H1 (cell line): ENCODE data around the gene MPST. TPM values are rescaled to one million over a fixed set of nuclear protein-coding genes. Genes with fewer than 3 reads are reported as not detected.

ENCODE experiments used
- CTCF ChIA-PET: fragments of 300-600 bp; sonication (Branson Sonifier 250); formaldehyde crosslinking; loops from one replicate; lab custom pipeline; 2021; ENCODE audit not compliant: partially characterized antibody; lab: Charles Lee
- POLR2A ChIA-PET: fragments of 300-600 bp; sonication (Branson Sonifier 250); formaldehyde crosslinking; loops from one replicate; lab custom pipeline; 2021; ENCODE audit warnings: inconsistent platforms; ENCODE audit not compliant: partially characterized antibody; lab: Charles Lee
- DNase-seq, 2 experiments: peaks; one replicate each; pipeline versions ENCODE4 v3.0.0 to v3.0.0-alpha.2; 2010 to 2022; ENCODE audit warnings: low spot score in 2 of 2, low read depth in 1 of 2, mixed read lengths in 1 of 2
- FAIRE-seq: peaks from 2 replicates; lab custom pipeline; 2011; peaks lifted over from hg19 to GRCh38; lab: Jason Lieb, UNC
- H2AFZ ChIP-seq: 2 replicates; pipeline ENCODE4 v1.8.1; 2012; ENCODE audit warnings: low read length, inconsistent platforms
- H2AK5ac ChIP-seq: 2 replicates; pipeline ENCODE4 v1.6.1; 2013; ENCODE audit warnings: low read depth, low read length
- H2BK120ac ChIP-seq: replicated peaks from 2 replicates; pipeline ENCODE3; 2013; ENCODE audit warnings: low read depth, low read length, inconsistent platforms
- H2BK12ac ChIP-seq: 2 replicates; pipeline ENCODE4 v1.6.1; 2013; ENCODE audit warnings: low read depth, low read length
- H2BK15ac ChIP-seq: 2 replicates; pipeline ENCODE4 v1.6.1; 2013; ENCODE audit warnings: low read length
- H2BK20ac ChIP-seq: 2 replicates; pipeline ENCODE4 v1.6.1; 2013; ENCODE audit warnings: low read length
- H2BK5ac ChIP-seq: 2 replicates; pipeline ENCODE4 v1.6.1; 2013; ENCODE audit warnings: low read depth, low read length
- H3K14ac ChIP-seq: 2 replicates; pipeline ENCODE4 v1.6.1; 2013; ENCODE audit warnings: inconsistent platforms; ENCODE audit not compliant: insufficient read length
- H3K18ac ChIP-seq: 2 replicates; pipeline ENCODE4 v1.6.1; 2013; ENCODE audit warnings: low read length; ENCODE audit errors: extremely low read depth
- H3K23ac ChIP-seq: 2 replicates; pipeline ENCODE4 v1.6.1; 2013; ENCODE audit warnings: inconsistent platforms; ENCODE audit not compliant: insufficient read length
- H3K23me2 ChIP-seq: 2 replicates; pipeline ENCODE4 v1.6.1; 2013; ENCODE audit warnings: low read depth, low read length
- H3K27ac ChIP-seq: 2 replicates; pipeline ENCODE4 v1.6.1; 2011; ENCODE audit warnings: low read depth, low read length, inconsistent platforms
- H3K27me3 ChIP-seq, 4 experiments: replicated peaks in 1 of 4; 1 replicate in 1 of 4; 2 replicates in 3 of 4; pipeline versions ENCODE4 v1.6.1 to v1.8.1; 2011 to 2013; ENCODE audit warnings: low read length in 3 of 4, mild to moderate bottlenecking in 3 of 4, inconsistent platforms in 2 of 4, mixed read lengths in 2 of 4, moderate library complexity in 1 of 4; ENCODE audit not compliant: control insufficient read depth in 3 of 4, insufficient read depth in 3 of 4; ENCODE audit errors: extremely low read depth in 1 of 4
- H3K36me3 ChIP-seq, 4 experiments: 2 replicates each; pipeline versions ENCODE4 v1.6.1 to v1.8.1; 2011 to 2013; ENCODE audit warnings: mild to moderate bottlenecking in 4 of 4, low read length in 3 of 4, moderate library complexity in 2 of 4, control low read depth in 1 of 4, inconsistent platforms in 1 of 4; ENCODE audit not compliant: insufficient read depth in 4 of 4, control insufficient read depth in 2 of 4
- H3K4ac ChIP-seq: replicated peaks from 2 replicates; pipeline ENCODE3; 2013; ENCODE audit warnings: low read length, low read depth, mixed read lengths, inconsistent platforms; ENCODE audit not compliant: insufficient read length
- H3K4me1 ChIP-seq, 4 experiments: replicated peaks in 1 of 4; 1 replicate in 1 of 4; 2 replicates in 3 of 4; pipeline versions ENCODE4 v1.6.1 to v1.8.1; 2011 to 2013; ENCODE audit warnings: low read length in 3 of 4, inconsistent platforms in 2 of 4, mixed read lengths in 1 of 4; ENCODE audit not compliant: insufficient read depth in 4 of 4, control insufficient read depth in 3 of 4
- H3K4me2 ChIP-seq, 2 experiments: 2 replicates each; pipeline versions ENCODE4 v1.6.1 to v1.8.1; 2011 to 2013; ENCODE audit warnings: low read depth in 2 of 2, low read length in 2 of 2, control low read depth in 1 of 2, inconsistent platforms in 1 of 2, mild to moderate bottlenecking in 1 of 2; ENCODE audit not compliant: insufficient read depth in 1 of 2
- H3K4me3 ChIP-seq, 4 experiments: fragments of 200-600, 300-600 bp in 1 of 4; sonication (generic), shearing (Covaris generic), sonication (Bioruptor Twin) in 1 of 4; 2 replicates each; pipeline versions ENCODE4 v1.5.1 to v1.8.1; 2011 to 2016; ENCODE audit warnings: low read length in 4 of 4, low read depth in 3 of 4, control low read depth in 2 of 4, inconsistent platforms in 2 of 4, mild to moderate bottlenecking in 2 of 4, mixed read lengths in 1 of 4, moderate library complexity in 1 of 4; ENCODE audit not compliant: insufficient read depth in 2 of 4; ENCODE audit errors: extremely low read depth in 1 of 4
- H3K56ac ChIP-seq: replicated peaks from 2 replicates; pipeline ENCODE3; 2013; ENCODE audit warnings: low read depth, mild to moderate bottlenecking, mixed read lengths, low read length, inconsistent platforms; ENCODE audit not compliant: insufficient read length
- H3K79me1 ChIP-seq: 2 replicates; pipeline ENCODE4 v1.6.1; 2013; ENCODE audit warnings: low read depth, low read length, control low read depth
- H3K79me2 ChIP-seq, 2 experiments: 2 replicates each; pipeline versions ENCODE4 v1.6.1 to v1.8.1; 2012 to 2013; ENCODE audit warnings: low read length in 2 of 2, mild to moderate bottlenecking in 2 of 2, inconsistent platforms in 1 of 2; ENCODE audit not compliant: insufficient read depth in 2 of 2, control insufficient read depth in 1 of 2
- H3K9ac ChIP-seq, 4 experiments: replicated peaks in 1 of 4; 1 replicate in 1 of 4; 2 replicates in 3 of 4; pipeline versions ENCODE4 v1.6.1 to v1.8.1; 2011 to 2013; ENCODE audit warnings: low read depth in 3 of 4, low read length in 3 of 4, control low read depth in 2 of 4, mild to moderate bottlenecking in 2 of 4, moderate library complexity in 2 of 4, inconsistent platforms in 1 of 4; ENCODE audit errors: extremely low read depth in 1 of 4
- H3K9me3 ChIP-seq, 2 experiments: 2 replicates each; pipeline versions ENCODE4 v1.6.1 to v1.8.1; 2012 to 2013; ENCODE audit warnings: mild to moderate bottlenecking in 2 of 2, moderate library complexity in 2 of 2, control low read depth in 1 of 2, inconsistent platforms in 1 of 2, low read depth in 1 of 2, low read length in 1 of 2, mixed read lengths in 1 of 2; ENCODE audit not compliant: insufficient read depth in 2 of 2
- H4K20me1 ChIP-seq, 2 experiments: replicated peaks in 1 of 2; 2 replicates each; pipeline versions ENCODE3 to v1.8.1; 2011 to 2013; ENCODE audit warnings: inconsistent platforms in 2 of 2, low read length in 2 of 2, mild to moderate bottlenecking in 1 of 2; ENCODE audit not compliant: insufficient read depth in 2 of 2, control insufficient read depth in 1 of 2
- H4K5ac ChIP-seq: 2 replicates; pipeline ENCODE4 v1.6.1; 2013; ENCODE audit warnings: low read length, low read depth, mixed read lengths, inconsistent platforms; ENCODE audit not compliant: insufficient read length
- H4K8ac ChIP-seq: 2 replicates; pipeline ENCODE4 v1.8.0; 2013; ENCODE audit warnings: mild to moderate bottlenecking, moderate library complexity, low read length, inconsistent platforms; ENCODE audit not compliant: insufficient read depth; ENCODE audit errors: extremely low read depth
- H4K91ac ChIP-seq: replicated peaks from 2 replicates; pipeline ENCODE3; 2013; ENCODE audit warnings: low read length, mixed read lengths, inconsistent platforms; ENCODE audit not compliant: insufficient read length
- BACH1 ChIP-seq: IDR thresholded peaks from 2 replicates; pipeline ENCODE4 v1.6.1; 2012; ENCODE audit warnings: low read length, improper control_type of control experiment
- CBX8 ChIP-seq: fragments of 300-800, 300-1000 bp; sonication (generic); IDR thresholded peaks from 2 replicates; pipeline ENCODE4 v1.7.1; 2016; ENCODE audit warnings: low read depth, low read length, borderline replicate concordance
- PHF8 ChIP-seq: fragments of 200-600 bp; sonication (generic); conservative IDR thresholded peaks from 2 replicates; pipeline ENCODE4 v1.7.1; 2012; ENCODE audit warnings: low read depth, mild to moderate bottlenecking, inconsistent platforms, low read length, moderate library complexity
- POLR2A ChIP-seq, 2 experiments: IDR thresholded peaks; 1 replicate in 1 of 2; 2 replicates in 1 of 2; pipeline ENCODE4 v1.6.1; 2011; ENCODE audit warnings: low read depth in 2 of 2, low read length in 2 of 2, mild to moderate bottlenecking in 2 of 2; ENCODE audit errors: control extremely low read depth in 1 of 2
- POLR2AphosphoS5 ChIP-seq: IDR thresholded peaks from 2 replicates; pipeline ENCODE4 v1.6.1; 2011; ENCODE audit warnings: low read depth, low read length
- ZNF274 ChIP-seq: IDR thresholded peaks from 2 replicates; pipeline ENCODE4 v1.7.0; 2012; ENCODE audit warnings: low read length, borderline replicate concordance; ENCODE audit errors: extremely low read depth
- WGBS, 2 experiments: shearing (Covaris generic) in 1 of 2; methylation state at CpG; one replicate each; pipeline versions ENCODE4 v1.1.6 to v1.1.7; 2013 to 2015; ENCODE audit warnings: low lambda C conversion rate in 2 of 2, mixed read lengths in 2 of 2, inconsistent platforms in 1 of 2, low coverage in 1 of 2, missing lambda C conversion rate in 1 of 2; ENCODE audit not compliant: insufficient replicate concordance in 2 of 2, insufficient coverage in 1 of 2, insufficient read length in 1 of 2; ENCODE audit errors: extremely low coverage in 1 of 2, missing lambda C conversion rate in 1 of 2; 5-methylcytosine and 5-hydroxymethylcytosine counted together
- polyA plus RNA-seq, 7 experiments: library from polyadenylated mRNA; depleted of rRNA in 3 of 7; stranded (reverse) in 5 of 7; unstranded in 2 of 7; fragments of >200 nt in 5 of 7; fragments of 200-250 nt in 2 of 7; gene quantifications; 1 replicate in 5 of 7; 2 replicates in 1 of 7; 4 replicates in 1 of 7; pipeline versions ENCODE4 v1.2.1 to v1.2.3, GENCODE V29; 2011 to 2013; ENCODE audit warnings: missing spikeins in 2 of 7, mixed read lengths in 2 of 7
- total RNA-seq: library from RNA; stranded (reverse); fragmentation: NEBNext Ultra II Directional; extraction: Animal tissue kit (Norgen Biotek cat#: 25700); gene quantifications from 2 replicates; pipeline ENCODE4 v1.2.1, GENCODE V29; 2021

Gene MPST
- total and polyA plus RNA-seq, 2 of the 8 experiments (the other 6 are each of a cell fraction or from before 2014, with no cell fraction given) = 86.0 to 124 TPM

GRCh38 chr22:37009490-37009889 lies 10.1 kb upstream of the MPST start:
- Histone ChIP-seq H2BK120ac (no peak overlapping the region), H3K4me1 (no peaks in the 10 kb centered on the region), H3K4ac (no peak overlapping the region), H3K79me1 (no peaks in the 10 kb centered on the region; the same call in 1 of the 2 replicates), H3K23ac (no peak overlapping the region), H2BK20ac (no peak overlapping the region), H3K18ac (no peak overlapping the region), H2BK15ac (no peak overlapping the region), H3K27ac (no peak overlapping the region), H3K27me3 (peaks cover 0 to 3% (median 0%) of the 10 kb centered on the region in 4 experiments; a peak in 2 of 7 replicates), H4K20me1 (peaks cover 0 to 6% of the 10 kb centered on the region in 2 experiments), H3K4me2 (no peak overlapping the region), H3K23me2 (no peaks in the 10 kb centered on the region), H2BK12ac (no peak overlapping the region), H3K56ac (no peak overlapping the region), H4K5ac (no peak overlapping the region), H2AK5ac (no peak overlapping the region), H3K14ac (no peak overlapping the region), H3K79me2 (no peaks in the 10 kb centered on the region), H3K9me3 (no peaks in the 10 kb centered on the region), H2AFZ (no peak overlapping the region), H4K8ac (no peak overlapping the region), H3K4me3 (no peak overlapping the region), H2BK5ac (no peak overlapping the region), H4K91ac (no peak overlapping the region), H3K36me3 (no peaks in the 10 kb centered on the region), H3K9ac (no peak overlapping the region)
- ChIA-PET POLR2A (interaction anchor here (1.1 to 4.1 kb wide), 2 partner anchors 9 to 10 kb away, joined by 5 to 18 read pairs; partner anchors contain the start of genes MPST and TST), CTCF (interaction anchor here (1.1 to 2.9 kb wide), 4 partner anchors 11 to 252 kb away, joined by 5 to 14 read pairs (median 6); no protein-coding TSS in a partner anchor)
- 90% methylated on average over 2 of the region's 2 CpGs; no CpG with 5 or more reads in 1 of the 2 experiments for WGBS, 2 experiments
- FAIRE-seq (no peak), DNase-seq (no peak)
- TF ChIP-seq ZNF274 (no peak), POLR2AphosphoS5 (no peak), POLR2A (IDR thresholded peaks at IDR 0.05; ENCODE audit: control extremely low read depth in 1 of 2, low read depth in 2 of 2, low read length in 2 of 2) (no peak), BACH1 (no peak), CBX8 (no peak), PHF8 (no peak)
